ENCODE measurements around the gene FBXW5. TPM values are rescaled to one million over a fixed set of nuclear protein-coding genes. Genes with fewer than 3 reads are reported as not detected.

FBXW5 gene
- total and polyA plus RNA-seq, 9 of the 15 experiments (the other 6 are each of a cell fraction or from before 2014, with no cell fraction given) = 0.21 to 128 (median 37.0) TPM

DNA sequence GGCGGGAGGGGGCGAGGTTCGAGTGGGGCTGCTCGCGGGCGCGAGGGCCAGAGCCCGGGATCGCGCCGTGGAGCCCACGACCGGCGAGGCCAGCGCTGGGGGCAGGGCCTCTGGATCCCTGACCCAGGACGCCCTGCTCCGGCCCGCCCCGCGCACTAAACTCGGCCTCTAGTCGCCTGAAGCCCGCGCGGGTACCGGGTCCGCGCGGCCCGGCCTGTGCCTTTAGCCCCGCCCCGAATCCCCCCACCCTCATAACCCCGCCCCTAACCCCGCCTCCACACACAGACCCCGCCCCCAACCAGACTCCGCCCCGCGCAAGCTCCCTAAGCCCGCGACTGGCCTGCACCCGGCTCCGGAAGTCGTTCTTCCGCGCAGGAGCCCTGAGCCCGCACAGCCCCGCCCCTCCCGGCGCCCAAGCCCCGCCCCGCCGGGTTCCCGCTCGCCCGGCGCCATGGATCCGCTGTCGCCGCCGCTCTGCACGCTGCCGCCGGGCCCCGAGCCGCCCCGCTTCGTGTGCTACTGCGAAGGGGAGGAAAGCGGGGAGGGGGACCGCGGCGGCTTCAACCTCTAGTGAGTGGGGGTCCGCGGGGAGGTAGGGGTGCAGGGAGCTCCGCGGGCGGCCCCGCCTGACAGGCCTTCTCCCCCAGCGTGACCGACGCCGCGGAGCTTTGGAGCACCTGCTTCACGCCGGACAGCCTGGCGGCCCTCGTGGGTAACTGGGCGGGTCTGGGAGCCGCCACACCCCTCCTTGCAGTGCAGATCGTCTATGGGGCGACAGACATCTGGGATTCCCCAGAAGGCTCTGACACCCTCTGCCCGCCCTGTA, 47.7 kb upstream of the FBXW5 start, which contains the start of gene PAXX (continued):
- TF ChIP-seq, protein P1, sequence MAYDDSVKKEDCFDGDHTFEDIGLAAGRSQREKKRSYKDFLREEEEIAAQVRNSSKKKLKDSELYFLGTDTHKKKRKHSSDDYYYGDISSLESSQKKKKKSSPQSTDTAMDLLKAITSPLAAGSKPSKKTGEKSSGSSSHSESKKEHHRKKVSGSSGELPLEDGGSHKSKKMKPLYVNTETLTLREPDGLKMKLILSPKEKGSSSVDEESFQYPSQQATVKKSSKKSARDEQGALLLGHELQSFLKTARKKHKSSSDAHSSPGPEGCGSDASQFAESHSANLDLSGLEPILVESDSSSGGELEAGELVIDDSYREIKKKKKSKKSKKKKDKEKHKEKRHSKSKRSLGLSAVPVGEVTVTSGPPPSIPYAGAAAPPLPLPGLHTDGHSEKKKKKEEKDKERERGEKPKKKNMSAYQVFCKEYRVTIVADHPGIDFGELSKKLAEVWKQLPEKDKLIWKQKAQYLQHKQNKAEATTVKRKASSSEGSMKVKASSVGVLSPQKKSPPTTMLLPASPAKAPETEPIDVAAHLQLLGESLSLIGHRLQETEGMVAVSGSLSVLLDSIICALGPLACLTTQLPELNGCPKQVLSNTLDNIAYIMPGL (CRISPR knock-in tag; IDR thresholded peaks at IDR 0.05) = 0 out of 2 replicates have a peak, but pooled peaks have one; percentile 40
- TF ChIP-seq ZKSCAN8 (CRISPR knock-in tag; IDR thresholded peaks at IDR 0.05) (no peak), KDM4B (IDR thresholded peaks at IDR 0.05; ENCODE audit: borderline replicate concordance in 2 of 2, low read depth in 1 of 2) (no peak), BRCA1 (IDR thresholded peaks at IDR 0.05) (no peak), BRCA1 (CRISPR knock-in tag; IDR thresholded peaks at IDR 0.05) (no peak), BRD4 (IDR thresholded peaks at IDR 0.05) (no peak), MED1 (CRISPR knock-in tag; IDR thresholded peaks at IDR 0.05; ENCODE audit: borderline replicate concordance) (no peak), HIVEP1 (CRISPR knock-in tag; IDR thresholded peaks at IDR 0.05) (no peak), SREBF2 (CRISPR knock-in tag; IDR thresholded peaks at IDR 0.05) (no peak), POLR2A (conservative IDR thresholded peaks at IDR 0.05) (peak; percentile 77), POLR2G (IDR thresholded peaks at IDR 0.05; ENCODE audit: low read depth, low read length) (peak; percentile 87)
- TF ChIP-seq, protein P2, sequence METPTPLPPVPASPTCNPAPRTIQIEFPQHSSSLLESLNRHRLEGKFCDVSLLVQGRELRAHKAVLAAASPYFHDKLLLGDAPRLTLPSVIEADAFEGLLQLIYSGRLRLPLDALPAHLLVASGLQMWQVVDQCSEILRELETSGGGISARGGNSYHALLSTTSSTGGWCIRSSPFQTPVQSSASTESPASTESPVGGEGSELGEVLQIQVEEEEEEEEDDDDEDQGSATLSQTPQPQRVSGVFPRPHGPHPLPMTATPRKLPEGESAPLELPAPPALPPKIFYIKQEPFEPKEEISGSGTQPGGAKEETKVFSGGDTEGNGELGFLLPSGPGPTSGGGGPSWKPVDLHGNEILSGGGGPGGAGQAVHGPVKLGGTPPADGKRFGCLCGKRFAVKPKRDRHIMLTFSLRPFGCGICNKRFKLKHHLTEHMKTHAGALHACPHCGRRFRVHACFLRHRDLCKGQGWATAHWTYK (CRISPR knock-in tag; IDR thresholded peaks at IDR 0.05) = peak; percentile 34; the same call in 1 of the 2 replicates
- TF ChIP-seq, protein P3, sequence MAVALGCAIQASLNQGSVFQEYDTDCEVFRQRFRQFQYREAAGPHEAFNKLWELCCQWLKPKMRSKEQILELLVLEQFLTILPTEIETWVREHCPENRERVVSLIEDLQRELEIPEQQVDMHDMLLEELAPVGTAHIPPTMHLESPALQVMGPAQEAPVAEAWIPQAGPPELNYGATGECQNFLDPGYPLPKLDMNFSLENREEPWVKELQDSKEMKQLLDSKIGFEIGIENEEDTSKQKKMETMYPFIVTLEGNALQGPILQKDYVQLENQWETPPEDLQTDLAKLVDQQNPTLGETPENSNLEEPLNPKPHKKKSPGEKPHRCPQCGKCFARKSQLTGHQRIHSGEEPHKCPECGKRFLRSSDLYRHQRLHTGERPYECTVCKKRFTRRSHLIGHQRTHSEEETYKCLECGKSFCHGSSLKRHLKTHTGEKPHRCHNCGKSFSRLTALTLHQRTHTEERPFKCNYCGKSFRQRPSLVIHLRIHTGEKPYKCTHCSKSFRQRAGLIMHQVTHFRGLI (CRISPR knock-in tag; IDR thresholded peaks at IDR 0.05) = no peak
- TF ChIP-seq, protein P4, sequence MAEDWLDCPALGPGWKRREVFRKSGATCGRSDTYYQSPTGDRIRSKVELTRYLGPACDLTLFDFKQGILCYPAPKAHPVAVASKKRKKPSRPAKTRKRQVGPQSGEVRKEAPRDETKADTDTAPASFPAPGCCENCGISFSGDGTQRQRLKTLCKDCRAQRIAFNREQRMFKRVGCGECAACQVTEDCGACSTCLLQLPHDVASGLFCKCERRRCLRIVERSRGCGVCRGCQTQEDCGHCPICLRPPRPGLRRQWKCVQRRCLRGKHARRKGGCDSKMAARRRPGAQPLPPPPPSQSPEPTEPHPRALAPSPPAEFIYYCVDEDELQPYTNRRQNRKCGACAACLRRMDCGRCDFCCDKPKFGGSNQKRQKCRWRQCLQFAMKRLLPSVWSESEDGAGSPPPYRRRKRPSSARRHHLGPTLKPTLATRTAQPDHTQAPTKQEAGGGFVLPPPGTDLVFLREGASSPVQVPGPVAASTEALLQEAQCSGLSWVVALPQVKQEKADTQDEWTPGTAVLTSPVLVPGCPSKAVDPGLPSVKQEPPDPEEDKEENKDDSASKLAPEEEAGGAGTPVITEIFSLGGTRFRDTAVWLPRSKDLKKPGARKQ (CRISPR knock-in tag; IDR thresholded peaks at IDR 0.05) = no peak
- TF ChIP-seq, protein P5, sequence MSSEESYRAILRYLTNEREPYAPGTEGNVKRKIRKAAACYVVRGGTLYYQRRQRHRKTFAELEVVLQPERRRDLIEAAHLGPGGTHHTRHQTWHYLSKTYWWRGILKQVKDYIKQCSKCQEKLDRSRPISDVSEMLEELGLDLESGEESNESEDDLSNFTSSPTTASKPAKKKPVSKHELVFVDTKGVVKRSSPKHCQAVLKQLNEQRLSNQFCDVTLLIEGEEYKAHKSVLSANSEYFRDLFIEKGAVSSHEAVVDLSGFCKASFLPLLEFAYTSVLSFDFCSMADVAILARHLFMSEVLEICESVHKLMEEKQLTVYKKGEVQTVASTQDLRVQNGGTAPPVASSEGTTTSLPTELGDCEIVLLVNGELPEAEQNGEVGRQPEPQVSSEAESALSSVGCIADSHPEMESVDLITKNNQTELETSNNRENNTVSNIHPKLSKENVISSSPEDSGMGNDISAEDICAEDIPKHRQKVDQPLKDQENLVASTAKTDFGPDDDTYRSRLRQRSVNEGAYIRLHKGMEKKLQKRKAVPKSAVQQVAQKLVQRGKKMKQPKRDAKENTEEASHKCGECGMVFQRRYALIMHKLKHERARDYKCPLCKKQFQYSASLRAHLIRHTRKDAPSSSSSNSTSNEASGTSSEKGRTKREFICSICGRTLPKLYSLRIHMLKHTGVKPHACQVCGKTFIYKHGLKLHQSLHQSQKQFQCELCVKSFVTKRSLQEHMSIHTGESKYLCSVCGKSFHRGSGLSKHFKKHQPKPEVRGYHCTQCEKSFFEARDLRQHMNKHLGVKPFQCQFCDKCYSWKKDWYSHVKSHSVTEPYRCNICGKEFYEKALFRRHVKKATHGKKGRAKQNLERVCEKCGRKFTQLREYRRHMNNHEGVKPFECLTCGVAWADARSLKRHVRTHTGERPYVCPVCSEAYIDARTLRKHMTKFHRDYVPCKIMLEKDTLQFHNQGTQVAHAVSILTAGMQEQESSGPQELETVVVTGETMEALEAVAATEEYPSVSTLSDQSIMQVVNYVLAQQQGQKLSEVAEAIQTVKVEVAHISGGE (CRISPR knock-in tag; IDR thresholded peaks at IDR 0.05) = peak in 1 of 3 experiments; percentile 24; a peak in 1 of 6 replicates

Measured in K562 (cell line).